ENCODE data around the gene APOL1.
"Not testable (repeated sequence)": the region's sequence is repeated elsewhere in the genome, so short reads cannot be mapped to it uniquely, and the experiment has no call there.

APOL1 gene, protein sequence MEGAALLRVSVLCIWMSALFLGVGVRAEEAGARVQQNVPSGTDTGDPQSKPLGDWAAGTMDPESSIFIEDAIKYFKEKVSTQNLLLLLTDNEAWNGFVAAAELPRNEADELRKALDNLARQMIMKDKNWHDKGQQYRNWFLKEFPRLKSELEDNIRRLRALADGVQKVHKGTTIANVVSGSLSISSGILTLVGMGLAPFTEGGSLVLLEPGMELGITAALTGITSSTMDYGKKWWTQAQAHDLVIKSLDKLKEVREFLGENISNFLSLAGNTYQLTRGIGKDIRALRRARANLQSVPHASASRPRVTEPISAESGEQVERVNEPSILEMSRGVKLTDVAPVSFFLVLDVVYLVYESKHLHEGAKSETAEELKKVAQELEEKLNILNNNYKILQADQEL

DNA sequence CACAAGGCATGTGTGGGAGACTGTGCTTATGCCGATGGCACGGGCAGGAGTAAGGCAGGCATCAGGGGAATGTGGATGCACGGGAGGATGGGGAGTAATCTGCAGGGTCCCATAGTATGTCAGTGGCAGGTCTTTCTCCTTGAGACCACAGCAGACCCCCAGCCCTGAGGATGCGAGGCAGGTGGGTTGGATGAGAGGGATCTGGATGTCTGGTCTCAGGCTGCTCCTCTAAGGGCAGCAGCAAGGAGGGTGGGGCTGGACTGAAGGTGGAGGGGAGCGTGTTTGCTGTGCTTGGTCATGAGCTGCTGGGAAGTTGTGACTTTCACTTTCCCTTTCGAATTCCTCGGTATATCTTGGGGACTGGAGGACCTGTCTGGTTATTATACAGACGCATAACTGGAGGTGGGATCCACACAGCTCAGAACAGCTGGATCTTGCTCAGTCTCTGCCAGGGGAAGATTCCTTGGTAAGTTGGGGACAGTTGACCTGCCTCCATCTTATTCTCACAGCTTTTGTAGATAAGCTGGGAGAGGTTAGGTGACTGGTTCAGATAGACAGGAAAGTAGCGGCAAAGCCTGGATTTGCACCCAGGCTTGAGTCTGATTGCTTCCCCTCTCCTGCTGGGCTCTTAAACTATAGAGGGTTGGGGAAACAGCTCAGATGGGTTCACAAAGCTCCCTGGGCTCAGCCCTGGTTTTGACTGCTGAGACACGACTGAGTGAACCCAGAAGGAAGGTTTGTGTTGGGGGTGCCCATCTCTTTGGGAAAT is at the start of gene APOL1:
Gene APOL1 (plus strand): TSS at position 380 of the 769 bp plus-strand sequence. CDS start 1,823 bp downstream, outside the sequence.
- no peak for DNase-seq

DNA sequence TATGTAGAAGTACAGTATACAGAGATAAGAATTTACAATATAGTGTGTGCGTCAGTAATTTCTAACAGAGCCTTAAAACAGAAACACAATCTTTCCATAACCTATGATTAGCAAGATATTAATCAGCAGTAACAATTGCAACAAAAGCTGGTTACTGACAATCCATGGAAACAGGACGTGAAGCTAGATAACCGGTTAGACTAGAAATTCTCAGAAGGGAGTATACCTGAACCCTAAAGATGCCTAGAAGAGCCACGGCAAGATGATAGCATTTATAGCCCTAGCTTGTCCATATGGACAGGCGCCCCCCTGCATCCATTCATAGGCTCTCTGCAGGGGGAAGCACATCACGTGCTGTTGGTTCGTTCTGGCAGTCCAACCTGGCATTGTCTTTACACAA is 49.5 kb upstream of the APOL1 start:
- not testable (repeated sequence) for DNase-seq

DNA sequence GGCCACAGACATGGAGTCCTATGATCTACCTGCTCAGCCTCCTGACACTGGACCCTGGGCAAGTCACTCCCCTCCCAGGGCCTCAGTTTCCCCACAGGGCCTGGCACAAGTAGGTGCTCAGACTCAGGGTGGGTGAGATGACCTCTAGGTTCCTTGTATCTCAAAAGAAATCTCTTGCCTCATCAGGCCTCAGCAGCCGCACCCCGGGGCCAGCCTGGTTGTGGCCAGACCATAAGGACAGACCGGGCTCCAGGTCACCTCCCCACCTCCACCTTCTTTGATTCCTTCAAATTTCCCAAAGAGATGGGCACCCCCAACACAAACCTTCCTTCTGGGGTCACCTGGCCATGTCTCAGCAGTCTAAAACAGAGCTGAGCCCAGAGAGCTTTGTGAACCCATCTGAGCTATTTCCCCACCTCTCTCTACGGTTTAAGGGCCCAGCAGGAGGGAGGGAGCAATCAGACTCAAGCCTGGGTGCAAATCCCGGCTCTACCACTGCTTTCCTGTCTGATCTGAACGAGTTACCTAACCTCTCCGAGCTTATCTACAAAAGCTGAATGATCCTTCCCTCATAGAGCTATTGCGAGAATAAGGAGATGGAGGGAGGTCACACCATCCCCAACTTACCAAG is 48.8 kb upstream of the APOL1 start:
- DNase-seq: no peak

DNA sequence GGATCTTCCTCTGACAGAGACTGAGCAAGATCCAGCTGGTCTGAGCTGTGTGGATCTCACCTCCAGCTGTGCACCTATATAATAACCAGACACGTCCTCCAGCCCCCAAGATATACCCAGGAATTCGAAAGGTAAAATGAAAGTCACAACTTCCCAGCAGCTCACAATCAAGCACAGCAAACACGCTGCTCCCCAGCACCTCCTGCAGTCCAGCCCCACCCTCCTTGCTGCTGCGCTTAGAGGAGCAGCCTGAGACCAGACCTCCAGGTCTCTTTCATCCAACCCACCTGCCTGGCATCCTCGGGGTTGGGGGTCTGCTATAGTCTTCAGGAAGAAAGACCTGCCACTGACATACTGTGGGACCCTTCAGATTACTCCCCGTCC is 48.3 kb upstream of the APOL1 start:
- no peak for DNase-seq

DNA sequence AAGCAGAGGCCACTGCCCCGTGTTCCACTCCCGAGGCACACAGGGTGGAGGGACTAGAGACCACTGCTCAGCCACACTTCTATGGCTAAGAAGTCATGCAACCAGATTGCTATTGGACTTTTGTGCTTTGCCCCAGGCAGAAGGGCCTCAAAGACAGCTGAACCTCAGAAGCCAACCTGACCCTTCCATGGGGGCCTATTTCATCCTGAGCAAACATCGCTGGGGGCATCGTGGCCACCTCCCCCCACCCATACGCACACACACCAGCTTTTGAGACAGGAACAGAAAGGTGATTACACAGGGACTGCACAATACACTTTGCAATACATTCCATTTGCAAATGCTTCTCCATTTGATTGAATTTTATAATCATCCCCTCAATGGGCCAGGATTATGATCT is 47.4 kb upstream of the APOL1 start:
- not testable (repeated sequence) for DNase-seq

DNA sequence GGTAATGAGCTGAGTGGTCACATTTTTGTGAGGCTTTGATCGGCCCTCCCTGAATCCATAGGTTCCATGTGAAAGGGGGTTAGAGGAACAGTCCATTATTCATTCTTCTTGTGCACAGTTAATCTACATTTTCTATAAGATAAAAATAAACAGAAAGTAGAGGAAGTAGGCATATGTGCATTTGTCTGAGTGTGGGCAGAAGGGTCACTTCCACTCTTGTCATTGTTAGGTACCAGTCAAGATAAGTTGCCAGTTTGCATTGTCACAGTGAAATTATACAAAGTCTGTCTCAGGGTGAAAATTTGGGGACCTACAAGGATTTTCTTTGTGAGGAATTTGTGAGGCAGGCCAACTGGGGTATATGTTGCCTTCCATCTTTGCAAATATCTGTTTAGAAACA is 46.7 kb upstream of the APOL1 start:
- DNase-seq: no peak

DNA sequence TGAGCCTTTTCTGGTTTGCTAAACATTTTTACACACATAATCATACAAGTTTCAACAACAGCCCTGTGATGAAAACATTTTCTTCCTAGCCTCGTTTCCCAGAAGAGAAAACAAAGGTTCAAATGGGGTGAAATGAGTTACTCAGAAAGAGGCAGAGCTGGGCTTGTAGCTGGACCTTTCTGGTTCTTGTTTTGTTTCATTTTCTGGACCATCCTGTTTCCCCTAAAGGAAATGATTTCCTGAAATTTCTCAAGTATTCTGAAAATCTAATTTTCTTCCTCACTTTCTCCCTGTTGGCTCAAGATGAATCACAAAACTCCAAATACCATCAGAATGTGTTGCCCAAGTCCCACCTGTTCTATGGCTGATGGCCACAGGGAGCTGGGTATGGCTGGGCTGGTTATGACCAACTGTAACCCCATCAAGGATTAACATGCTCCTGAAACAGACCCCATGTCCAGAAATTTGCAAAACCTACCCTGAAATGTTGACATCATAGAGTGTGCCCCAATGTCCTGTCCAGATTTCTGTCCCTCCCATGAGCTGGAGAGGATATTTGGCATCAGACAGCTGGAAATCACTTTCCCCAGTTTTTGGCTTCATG is 44.7 kb upstream of the APOL1 start:
- no peak for DNase-seq

DNA sequence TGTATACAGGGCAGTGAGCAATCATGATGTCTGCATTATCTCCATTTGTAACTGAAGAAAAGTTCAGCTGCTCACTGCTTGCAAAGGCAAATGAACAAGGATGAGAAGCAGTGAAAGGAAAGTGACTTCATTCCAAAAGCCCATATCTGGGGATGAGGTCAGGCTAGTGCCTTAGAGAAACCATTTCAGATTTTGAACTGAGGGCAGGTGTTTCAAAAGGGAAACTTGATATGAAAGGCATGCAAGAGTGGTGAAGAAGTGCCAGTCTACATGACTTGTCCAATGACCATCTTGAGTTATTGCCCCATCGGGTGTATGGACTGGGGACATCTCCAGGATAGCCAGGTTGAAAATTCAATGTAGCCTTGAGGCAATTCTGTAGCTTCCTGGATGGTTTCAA is 44.0 kb upstream of the APOL1 start:
- no peak for DNase-seq

DNA sequence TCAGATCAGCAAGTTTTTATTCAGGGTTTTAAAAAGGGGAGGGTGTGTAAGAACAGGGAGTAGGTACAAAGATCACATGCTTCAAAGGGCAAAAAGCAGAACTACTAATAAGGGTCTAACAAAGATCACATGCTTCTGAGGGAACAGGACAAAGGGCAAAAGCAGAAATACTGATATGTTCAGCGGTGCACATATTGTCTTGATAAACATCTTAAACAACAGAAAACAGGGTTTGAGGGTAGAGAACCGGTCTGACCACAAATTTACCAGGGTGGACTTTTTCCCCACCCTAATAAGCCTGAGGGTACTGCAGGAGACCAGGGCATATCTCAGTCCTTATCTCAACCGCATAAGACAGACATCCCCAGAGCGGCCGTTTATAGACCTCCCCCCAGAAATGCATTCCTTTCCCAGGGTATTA is 43.4 kb upstream of the APOL1 start:
- DNase-seq: not testable (repeated sequence)

DNA sequence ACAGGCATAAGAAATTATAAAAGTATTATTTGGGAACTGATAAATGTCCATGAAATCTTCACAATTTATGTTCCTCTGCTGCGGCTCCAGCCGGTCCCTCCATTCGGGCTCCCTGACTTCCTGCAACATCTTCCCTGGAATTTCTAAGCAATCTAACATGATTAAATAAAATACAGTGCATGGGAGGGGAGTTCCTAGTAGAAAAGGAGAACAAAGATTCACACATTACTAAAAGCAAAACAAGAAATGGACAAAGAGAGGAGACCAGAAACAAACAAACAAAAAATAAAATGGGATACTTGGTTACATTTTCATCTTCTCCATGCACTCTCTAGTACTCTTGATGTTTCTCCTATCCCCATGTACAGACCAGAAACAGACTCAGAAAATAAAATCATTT is 42.7 kb upstream of the APOL1 start:
- no peak for DNase-seq

DNA sequence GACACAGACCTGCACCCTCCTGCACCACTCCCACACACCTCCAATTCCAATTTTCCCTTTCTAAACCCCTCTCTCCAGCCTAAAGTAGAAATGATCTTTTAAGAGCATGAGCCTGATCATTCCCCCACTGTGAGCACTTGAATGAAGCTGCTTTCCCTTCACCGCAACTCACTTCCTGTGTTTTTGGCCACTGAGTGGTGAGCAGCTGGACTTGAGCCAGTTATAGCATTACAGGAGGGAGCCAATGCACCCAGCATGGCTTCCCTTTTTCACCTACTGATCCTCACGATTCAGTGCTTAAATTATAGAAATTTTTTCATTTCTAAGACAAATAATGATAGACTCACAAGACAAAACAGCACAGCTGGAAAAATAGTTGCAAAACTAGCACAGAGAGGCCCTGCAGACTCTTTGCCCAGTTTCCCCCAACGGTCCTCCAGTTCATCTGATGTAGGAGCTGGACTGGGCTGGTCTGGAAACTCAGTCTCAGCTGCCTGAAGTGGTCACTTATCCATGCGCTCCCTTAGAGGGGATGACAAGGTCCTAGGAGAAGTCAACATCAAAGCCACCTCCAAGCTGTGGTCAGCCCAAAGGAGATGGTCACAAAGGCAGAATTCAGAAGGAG is 41.6 kb upstream of the APOL1 start:
- DNase-seq: no peak

DNA sequence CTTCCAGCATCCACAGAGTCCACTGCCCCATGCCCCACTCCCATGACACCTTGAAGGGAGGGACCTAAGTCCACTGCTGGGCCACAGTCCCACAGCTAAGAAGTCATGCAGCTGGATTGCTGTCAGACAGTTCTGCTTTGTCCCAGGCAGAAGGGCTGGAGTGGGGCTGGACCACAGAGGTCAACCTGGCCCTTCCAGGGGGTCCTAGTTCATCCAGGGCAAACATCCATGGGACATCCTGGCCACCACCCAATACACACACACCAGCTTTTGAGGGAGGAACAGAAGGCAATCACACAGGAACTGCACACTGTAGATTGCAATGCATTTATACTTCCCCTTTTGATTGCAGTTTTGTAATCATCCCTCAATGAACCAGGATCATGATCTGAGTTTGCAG is 40.0 kb upstream of the APOL1 start:
- no peak for DNase-seq

DNA sequence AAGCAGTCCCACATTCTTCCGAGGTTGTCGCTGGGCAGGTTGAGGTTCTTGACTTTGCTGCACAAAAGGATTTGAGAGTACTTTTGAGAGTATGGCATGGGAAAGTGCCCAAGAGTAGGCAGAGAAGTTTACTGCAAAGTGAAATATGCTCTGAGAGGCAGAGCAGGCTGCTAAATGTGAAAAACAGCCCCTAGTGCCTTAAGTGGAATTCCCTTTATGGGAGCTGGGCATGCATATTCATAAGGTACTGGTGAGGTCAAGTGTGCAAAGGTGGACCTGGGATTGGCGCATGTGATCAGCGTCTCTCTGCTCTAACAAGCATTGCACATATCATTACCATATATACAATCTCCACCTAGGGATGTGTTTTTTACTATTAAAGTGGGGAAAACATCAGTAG is 39.3 kb upstream of the APOL1 start:
- DNase-seq: no peak

DNA sequence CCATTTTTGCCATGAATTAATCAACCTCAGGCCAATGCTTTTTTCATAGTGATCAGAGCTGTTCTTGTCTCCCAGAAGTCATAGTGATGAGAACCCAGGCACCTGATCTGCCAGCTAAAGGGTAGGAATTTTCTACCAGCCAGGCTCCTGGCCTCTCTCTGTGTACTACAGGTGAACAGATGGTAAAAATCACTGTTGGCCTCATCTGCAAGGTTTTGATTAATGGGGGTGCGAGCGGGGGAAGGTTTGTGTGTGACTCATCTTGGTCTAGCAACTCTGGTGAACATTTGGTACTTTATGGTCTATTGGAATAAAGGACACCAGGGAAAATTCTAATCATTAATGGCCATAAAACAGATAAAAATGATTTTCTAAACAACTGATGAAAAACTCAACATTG is 37.0 kb upstream of the APOL1 start:
- DNase-seq: no peak

DNA sequence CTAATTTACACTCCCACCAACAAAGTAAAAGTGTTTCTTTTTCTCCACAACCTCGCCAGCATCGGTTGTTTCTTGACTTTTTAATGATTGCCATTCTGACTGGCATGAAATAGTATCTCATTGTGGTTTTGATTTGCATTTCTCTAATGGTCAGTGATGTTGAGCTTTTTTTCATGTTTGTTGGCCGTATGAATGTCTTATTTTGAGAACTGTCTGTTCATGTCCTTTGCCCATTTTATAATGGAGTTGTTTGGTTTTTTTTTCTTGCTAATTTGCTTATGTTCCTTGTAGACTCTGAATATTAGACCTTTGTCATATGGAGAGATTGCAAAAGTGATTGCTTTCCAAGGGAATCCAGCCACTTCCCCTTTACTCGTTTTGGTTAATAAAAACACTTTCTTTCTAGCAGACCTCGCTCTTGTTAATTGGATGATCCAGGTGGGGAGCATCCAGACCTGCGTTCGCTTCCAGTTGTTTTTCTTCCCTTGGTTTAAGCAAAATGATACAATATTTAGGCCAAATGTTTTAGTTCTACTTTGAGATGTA is 34.2 kb upstream of the APOL1 start:
- DNase-seq: no peak

DNA sequence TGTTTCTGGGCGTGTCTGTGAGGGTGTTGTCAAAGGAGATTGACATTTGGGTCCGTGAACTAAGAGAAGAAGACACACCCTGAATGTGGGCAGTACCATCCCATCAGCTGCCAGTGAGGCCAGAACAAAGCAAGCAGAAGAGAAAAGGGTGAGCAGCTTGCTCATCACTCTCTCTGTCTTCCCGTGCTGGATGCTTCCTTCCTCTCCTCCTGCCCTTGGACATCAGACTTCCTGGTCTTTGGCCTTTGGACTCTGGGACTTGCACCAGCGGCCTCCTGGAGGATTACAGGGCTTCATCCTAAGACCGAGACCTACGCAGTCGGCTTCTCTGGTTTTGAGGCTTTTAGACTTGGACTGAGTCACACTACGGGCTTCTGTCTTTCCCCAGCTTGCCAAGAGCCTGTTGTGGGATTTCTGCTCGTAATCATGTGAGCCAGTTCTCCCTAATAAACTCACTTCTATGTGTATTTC is 32.4 kb upstream of the APOL1 start:
- no peak for DNase-seq

DNA sequence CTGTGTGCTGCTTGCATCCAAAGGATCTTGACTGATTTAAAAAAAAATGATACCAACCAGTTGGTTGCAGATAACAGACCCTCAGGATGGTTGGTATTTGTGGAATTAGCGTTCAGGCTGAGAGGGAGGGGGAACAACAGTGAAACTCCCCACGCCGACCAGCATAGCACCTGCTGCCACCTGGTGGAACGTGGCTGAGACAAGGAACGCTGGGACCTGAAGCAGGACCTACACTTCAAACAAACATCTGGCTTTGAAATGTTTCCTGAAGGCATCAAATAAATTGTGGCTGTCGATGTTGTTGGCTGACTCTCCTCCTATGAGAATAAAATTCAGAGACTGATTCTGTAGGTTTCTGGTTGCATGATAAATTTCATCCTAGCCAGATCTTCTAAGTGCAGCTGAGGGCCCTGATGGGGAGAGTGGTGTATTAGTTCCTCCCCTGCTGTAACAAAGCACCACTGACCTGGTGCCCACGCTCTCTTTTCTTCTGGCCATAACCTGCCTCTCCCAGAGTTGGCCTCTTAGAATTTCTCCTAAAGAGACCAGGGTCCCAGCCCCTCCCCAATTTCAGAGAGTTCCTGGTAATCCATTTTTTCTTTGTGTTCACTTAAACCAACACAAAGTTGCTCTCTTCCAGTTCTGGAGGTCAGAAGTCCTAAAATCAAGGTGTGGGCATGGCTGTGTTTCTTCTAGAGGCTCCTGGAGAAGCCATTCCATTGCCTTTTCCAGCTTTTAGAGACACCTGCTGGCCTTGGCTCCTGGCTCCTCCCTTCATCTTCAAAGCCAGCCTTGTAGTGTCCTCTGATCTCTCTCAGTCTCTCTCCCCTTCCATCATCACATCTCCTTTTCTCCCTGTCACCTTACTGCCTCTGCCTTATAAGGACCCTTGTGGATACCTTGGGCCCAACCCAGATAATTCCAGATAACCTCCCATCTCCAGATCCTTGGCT is 30.9 kb upstream of the APOL1 start:
- DNase-seq: peak; percentile 23

DNA sequence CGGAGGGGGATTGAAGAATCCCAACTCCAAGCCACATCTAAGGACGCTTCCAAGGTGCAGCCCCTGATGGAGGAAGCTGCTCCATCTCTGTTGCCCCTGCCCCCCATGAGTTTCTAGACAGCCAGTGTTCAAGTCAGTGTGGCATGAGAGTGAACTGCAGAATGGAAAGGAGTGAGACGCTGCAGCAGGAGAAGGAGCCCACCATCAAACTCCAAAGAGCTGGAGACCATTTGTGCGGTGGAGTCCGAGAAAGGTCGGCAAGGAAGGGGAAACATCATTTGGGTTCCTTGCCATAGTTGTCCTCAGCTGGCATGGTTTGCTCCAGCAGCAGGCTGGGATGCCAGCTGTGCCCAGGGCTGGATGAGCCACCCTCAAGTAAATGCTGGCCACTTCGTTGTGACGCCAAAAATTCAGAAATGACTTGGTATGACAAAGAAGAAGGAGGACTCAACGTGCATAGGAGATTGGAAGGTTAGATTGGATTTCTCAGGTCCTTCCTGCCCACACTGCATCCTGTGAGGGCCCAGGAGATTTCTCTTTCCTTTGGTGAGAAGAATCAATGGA is 30.0 kb upstream of the APOL1 start:
- no peak for DNase-seq

DNA sequence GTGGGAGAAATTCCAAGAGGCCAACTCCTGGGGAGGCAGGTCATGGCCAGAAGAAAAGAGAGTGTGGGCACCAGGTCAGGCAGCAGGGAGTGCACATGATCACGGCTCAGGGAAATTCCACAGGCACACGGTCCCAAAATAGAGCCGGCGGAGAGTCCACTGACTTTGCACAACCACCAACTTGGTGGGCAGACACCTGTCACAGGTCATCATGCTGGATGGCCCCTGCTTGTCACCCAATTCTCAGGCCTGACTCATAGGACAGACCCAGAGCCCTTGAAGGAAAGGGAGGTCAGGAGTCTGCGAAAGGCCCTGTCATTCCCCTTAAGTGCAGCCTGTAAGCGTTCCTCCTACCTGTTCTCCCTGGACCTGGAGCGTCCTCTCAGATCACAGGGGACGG is 29.4 kb upstream of the APOL1 start:
- DNase-seq: no peak

DNA sequence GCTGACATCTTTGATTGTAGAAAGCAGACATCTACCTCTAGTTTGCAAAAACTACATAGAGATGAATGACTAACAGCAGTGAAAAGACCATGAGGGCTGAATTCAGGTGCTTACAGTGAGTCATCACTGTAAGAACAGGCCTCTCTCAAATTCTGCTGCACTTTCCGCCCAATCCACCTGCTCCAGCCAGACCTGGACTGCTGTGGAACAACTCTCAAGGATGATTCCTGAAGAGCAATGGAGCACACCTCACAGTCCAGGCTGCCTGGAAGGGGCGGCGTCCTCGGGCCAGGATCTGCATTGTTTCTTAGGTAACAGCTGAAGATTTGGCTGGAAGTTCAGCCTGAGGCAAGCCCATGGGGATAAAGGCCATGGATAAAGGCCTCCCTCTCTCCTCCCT is 28.7 kb upstream of the APOL1 start:
- no peak for DNase-seq

DNA sequence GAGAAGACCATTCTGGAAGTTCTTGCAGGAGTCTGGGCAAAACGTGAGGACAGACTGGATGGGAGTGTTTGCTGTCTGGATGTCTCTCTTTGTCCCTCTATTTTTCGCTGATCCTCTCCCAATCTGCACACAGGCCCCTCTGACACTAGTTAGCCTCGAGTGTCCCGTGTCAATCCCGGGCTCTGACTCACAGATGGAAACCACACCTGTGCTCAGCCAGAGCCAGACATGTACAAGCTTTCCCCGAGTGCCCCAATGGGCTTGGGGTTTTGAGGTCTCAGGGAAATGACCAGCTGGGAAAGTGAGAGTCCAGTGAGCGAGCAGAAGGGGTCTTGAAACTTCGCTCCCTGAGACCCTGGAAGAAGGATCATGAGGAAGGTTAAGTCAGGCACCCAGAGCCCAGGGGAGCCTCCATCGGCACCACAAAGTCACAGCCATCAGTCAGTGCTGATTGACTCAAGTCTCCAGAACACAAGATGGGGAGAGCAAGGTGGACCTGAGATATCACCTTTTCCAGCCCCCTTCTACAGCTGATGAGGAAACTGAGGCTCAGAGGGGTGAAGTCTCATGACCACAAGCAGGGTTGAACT is 27.5 kb upstream of the APOL1 start:
- no peak for DNase-seq

Measured in activated effector memory CD4-positive, alpha-beta T cell treated with Interleukin-2 at 50 U/mL for 16 hours (primary cell).